MV-4-11 (cell line): ENCODE measurements around the gene BRPF1.
A peak's percentile ranks its signal among the peaks of the same experiment; 100 is the strongest.
"Not testable (repeated sequence)": the region's sequence is repeated elsewhere in the genome, so short reads cannot be mapped to it uniquely, and the experiment has no call there.

Source experiments
- DNase-seq: peaks from one replicate; lab custom pipeline; 2025; lab: John Stamatoyannopoulos, UW

Gene BRPF1

DNA sequence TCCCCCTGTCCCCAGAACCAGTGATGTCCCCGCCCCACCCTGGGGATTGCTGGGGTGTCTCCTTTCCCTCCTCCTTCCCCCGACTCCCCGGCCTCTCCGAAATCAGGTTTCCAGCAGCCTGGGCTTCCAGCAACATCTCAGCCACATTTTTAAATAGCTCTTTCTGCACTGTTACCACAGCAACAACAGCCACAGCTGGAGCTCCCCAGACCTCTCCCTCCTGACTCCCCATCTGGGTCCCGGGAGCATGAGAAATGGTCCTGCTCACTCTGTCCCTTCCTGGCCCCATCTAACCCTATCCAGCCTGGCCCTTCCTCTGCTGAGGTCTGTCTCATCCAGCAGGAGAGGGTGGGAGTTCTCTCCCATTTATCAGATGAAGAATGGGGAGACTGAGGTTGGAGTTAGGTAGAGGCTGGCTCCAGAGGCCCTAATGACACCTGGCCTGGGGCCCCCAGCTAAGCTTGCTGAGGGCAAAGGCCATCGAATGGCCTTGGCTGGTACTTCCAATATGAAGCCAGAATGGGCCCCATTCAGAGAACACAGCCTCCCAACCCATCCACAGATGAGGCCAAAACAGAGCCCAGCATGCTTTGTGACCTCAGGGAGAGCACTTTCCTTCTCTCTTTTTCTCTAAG, 36.7 kb downstream of the BRPF1 start:
- DNase-seq: no peak

DNA sequence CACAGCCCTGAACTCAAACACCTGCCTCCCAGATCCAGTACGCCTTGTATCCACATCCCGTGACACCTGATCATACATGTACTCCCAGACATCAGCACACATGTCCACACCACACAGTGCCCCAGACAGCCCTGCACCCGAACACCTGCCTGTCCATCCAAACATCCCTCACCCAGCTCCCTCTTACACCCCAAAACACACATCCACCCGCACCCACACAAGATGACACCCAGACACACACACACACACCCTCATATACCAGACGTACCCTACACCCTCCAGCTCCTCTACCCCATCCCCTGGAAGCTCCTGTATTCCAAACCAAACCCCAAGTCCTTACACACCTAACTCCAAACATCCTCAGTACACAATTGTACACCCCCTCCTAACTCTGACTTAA, 37.5 kb downstream of the BRPF1 start:
- no peak for DNase-seq

DNA sequence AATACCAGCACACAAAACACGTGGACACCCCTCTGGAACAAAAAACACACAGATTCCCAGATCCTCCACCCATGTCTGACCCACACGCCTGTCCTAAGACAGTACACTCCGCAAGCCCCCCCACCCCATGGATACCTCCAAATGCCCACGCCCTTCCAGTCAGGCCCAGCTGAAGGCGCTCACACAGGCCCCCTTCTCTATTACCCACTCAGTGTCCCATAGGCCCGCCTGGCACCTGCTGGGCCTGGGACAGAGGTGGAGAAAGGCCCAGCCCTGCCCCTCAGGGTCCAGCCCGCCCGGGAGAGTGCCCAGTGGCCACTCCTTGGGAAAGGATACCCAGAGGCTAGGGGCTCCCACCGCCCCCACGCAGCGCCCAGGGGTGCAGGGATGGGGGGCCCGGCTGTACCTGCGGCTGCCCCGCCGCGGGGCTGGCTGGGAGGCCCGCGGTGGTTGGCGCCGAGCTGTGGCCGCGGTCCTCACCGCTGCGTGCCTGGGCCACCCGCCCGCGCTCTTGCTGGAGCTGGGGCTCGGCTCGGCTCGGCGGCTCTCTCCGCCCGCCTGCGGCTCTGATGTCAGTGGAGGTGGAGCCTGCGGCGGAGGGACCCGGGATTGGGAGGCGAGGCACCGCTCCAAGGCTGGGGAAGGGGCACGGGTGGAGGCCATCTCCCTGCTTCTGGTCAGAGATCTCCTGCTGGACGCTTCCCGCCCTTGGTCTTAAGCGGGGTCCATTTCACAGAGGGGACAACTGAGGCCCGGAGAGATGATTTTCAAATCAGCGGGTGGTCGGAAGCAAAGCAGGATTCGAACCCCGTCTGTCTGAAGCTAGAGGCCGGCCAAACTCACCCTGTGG, 38.1 kb downstream of the BRPF1 start, which contains the start of gene CAMK1:
Gene CAMK1 (minus strand): TSS at position 522 of the 850 bp plus-strand sequence. CDS start 2,198 bp downstream, outside the sequence.
- peak; percentile 30 for DNase-seq

DNA sequence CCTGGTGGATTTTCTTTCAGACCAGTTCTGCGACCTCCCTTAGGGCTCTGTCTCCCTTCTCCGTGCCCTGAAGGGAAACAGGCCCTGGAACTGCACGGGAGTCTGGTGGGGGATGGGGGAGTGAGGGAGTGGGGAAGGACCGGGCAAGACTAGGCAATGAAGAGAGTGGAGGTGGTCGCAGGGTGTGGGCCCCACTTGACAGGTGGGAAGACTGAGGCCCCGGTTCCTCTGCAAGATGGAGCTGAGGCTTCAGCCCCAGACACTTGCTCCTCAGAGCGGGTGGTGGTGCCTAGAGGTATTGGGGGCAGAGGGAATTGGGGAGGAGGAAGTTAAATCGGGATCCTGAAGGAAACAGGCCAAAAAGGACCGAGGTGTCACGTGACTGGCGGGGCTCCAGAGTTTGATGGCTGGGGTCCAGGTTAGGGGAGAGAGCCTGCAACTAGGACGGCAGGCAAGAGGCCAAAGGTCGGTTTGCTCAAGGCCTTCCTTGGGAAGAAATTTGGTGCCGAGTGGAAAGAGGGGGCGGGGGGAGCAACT, 38.8 kb downstream of the BRPF1 start:
- DNase-seq: no peak

DNA sequence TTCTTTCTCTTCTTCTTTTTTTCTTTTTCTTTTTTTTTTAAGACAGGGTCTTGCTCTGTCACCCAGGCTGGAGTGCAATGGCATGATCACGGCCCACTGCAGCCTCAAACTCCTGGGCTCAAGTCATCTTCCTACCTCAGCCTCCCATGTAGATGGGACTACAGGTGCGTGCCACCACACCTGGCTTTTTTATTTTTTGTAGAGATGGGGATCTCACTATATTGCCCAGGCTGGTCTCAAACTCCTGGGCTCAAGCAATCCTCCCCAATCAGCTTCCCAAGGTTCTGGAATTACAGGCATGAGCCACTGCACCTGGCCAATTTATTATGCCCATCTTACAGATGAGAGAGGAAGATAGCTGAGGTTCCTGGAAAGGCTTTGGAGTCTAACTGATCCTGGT, 39.5 kb downstream of the BRPF1 start:
- not testable (repeated sequence) for DNase-seq

DNA sequence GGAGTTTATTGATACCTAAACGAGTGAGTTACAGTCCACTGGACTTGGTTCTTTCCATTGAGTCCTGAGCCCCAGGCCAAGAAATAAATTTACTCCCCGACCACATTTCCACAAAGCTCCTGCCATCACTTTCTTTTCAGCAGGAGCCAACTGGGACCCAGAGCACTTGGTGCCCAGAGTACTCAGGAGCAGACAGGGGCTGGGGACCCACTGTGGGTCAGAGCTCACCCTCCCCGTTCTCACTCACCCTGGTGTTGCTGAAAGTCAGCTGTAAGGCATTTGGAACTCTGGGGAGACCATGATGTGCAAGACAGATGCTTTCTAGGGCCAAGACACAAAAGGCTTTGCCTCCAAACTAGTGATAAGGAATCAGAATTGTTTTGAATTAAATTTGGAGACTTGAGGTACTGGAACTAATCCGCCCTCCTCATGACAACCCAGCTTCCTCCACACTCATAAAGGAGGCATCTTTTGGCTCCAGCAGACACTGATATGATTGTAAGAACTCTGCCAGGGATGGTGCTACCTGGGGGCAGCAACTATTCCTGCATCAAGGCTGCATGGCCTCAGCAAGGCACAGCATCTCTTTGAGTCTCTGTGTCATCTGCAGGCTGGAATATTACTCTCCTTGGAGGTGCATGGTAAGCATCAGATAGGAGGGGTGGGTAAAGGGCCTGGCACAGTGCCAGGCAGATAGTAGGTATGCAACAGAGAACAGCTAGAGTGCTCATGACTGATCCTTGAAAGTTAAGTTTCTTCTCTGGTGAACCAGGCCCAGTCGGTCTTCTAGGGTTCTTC, 45.6 kb downstream of the BRPF1 start:
- no peak for DNase-seq

DNA sequence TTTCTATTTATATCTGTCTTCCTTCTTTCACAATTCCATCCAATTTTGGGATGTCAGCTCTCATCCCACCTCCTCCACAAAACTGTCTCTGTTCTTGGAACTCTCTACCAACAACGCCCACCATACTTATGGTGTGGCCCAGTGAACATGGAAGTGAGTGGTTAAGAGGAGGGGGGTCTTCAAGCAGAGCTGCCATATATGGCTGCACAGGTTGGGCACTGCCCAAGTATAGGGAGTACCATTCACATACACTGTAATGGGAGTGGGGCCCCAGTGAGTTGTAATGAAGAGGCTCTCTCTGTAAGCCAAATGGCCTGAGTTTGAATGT, 46.1 kb downstream of the BRPF1 start:
- no peak for DNase-seq

DNA sequence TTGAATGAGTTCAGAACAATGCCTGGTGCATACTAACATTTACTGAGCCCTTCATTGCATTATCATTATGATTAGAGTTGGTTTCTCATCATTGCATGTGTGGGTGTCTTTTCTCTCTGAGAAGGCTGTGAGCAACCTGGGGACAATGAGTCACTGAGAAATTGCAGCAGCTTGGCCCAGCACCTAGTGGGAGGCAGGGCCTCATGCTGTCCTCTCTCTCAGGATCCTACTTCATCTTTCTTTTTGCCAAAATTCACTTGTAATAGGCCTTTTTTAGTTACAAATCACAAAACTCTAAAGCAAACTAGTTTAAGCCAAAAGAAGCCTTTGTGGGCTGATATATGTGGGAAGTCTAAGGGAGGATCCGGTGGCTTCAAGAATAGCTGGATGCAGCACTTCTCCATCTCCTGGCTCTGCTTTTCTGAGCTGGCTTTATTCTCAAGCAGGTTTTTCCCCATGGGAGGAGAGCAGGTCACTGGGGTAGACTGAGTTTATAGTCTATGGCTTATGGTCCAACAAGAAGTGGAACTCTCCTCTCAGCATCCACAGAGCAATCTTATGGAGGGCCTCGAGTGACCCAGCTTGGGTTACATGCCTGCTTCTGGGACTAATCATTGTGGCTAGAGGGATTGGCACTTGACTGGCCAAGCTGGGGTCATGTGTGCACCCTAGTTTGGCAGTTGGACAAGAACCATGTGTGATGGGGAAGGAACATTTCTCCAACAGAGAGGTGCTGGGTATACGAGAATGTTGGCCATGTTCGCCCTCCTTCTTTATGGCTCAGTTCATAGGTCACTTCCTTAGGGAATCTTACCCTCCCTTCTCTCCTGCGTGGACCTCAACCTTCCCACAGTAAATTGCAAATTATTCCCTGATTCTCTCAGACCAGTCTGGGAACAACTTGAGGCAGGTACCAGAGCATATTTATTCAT, 46.9 kb downstream of the BRPF1 start:
- DNase-seq: peak; percentile 33

DNA sequence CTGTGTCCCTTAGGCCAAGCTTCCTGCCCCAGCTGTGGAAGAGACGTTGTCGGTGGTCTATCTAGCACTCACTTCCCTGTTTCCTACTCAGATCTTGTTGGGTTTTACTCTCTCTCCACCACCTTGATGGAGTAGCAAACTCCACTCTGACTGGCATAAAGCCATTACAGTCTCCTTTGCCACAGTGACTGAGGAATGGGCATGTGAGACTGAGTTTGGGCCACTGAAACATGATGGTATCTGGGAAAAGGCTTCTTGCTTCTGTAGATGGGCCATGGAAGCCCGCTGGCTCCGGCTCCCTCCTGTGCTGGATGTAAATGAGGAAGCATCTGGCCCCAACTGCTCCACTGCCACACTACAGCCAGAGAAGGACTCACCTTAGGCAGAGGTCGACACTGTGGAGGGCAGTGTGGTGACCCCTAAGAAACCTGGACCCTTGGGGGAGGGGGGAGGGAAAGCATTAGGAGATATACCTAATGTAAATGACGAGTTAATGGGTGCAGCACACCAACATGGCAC, 47.6 kb downstream of the BRPF1 start:
- DNase-seq: peak; percentile 37

DNA sequence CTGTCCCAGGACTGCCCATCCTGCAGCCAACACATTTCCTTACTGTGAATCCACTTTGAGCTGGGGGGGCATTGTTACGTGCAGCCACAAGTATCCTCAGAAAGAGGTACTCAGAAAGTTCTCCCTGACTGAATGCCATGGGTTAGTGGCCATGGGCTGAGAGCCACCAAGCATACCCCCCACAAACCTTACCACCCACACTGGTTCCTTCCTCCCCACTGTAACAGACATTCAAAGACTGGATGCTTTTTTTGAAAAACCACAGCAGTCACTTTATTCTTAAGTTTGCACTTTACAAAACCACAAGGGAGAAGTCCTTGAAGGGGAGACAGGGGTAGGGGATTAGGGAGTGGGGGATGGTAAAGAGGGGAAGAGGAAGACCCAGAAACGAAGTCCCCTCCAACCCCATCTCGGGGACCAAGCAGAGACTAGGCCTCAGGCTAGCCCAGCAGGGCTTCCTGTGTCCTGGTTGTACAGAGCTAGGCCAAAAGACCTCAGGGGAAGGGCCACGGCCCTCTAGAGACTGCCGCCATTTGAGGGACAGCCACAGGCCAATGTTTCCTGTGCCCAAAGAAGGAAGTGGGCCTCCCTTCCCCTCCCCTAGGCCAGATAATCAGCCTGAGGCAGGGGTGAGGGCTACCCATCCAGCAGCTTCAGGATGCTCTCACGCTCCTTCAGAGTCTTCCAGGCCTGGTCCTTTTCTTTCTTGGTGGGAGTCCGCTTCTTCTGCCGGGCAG, 48.4 kb downstream of the BRPF1 start:
- peak; percentile 99 for DNase-seq

DNA sequence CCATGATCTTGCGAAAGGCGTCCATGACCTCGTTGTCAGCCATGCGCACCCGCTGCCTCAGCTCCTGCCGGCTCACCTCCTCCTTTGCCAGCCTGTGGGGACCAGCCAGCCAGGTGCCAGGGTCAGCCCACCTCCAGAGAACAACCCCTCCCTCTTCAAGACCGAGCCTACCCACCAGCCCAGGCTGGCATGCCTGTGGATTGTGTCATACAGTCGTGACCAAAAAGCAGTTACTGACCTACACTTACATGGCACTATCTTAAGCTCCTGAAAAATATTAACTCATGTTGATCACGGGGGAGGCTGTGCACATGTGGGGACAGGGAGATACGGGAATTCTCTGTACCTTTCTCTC, 48.9 kb downstream of the BRPF1 start:
- peak; percentile 63 for DNase-seq

DNA sequence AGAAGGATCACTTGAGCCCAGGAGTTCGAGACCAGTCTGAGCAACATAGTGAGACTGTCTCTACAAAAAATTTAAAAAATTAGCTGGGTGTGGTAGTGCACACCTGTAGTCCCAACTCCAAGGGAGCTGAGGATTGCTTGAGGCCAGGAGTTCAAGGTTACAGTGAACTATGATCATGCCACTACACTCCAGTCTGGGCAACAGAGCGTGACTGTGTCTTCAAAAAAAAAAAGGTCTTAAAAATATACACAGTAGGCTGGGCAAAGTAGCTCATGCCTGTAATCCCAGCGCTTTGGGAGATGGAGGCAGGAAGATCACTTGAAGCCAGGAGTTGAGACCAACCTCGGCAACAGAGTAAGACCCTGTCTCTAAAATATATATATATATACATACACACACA, 49.4 kb downstream of the BRPF1 start:
- no peak for DNase-seq

DNA sequence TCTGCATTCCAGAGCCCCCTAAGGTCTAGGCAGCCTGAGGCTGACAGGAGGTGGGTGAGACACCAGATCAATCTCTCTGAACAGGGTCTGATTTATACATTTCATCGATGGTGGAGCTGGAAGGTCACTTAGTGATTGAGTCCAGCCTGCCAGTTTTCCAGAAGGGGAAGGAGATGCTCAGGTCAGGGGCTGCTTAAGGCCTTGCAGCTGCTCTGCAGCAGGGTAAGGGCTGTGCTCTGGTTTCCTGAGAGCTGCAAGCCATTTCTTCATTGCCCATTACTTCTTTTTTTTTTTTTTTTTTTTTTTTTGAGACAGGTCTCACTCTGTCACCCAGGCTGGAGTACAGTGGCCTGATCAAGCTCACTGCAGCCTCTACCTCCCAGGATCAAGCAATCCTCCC, 50.0 kb downstream of the BRPF1 start:
- DNase-seq: peak; percentile 45

DNA sequence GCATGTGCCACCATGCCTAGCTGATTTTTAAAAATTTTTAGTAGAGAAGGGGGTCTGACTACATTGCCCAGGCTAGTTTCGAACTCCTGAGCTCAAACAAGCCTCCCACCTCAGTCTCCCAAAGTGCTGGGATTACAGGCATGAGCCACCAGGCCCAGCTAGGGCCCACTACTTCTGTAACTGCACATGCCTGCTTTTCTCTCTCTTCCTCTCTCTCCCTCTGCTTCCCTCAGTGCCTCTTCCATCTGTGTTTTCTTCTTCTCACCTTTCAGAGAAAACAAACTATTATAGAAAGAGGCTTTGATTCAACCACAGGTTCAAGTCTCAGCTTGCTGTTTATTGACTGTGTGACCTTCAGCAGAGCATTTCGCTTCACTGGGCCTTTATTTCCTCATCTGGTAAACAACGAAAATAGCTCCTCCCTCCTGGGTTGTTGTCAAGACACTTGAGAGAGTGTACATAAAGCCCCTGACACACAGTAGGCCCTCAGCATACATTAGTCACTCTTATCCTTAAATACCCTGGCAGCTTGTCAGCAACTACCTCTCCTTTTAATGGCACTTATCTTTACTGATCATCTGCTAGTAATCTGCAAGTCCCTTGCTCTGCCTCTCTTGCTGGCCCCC, 50.6 kb downstream of the BRPF1 start:
- no peak for DNase-seq

DNA sequence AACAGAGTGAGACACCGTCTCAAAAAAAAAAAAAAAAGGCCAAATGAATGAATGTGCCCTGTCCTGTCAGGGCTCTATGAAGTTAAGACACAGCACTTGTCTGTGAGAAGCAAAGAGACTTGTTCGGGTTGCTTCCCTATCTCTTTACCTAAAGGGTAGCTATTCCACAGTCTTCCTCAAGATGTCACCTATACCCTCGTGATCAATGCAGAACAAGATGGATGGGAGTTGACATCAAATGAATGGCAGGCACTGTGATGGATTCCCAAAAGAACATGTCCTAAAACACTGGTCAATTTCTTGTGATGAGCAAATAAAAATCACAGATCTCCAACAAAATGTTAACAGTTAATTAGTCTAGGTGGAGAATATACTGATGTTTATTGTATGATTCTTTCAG, 51.2 kb downstream of the BRPF1 start:
- DNase-seq: peak; percentile 21

DNA sequence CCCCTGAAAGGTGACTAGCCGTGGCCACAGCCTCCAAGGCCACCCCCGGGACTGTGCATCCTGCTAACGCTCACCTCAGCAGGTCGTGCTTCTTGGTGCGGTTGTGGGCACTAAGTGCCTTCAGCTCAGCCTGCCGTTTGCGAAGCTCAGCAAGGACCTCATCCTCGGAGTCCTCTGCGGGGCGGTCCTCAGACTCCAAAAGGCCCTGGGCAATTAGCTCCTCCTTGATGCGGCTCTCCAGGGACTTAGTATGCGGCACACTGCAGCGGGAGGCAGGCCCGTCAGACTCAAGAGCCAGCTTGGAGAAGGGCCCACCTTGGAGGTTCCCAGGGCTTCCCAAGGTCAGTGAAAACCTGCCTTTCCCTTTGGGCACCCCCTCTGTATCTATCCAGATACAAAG, 52.4 kb downstream of the BRPF1 start:
- no peak for DNase-seq

DNA sequence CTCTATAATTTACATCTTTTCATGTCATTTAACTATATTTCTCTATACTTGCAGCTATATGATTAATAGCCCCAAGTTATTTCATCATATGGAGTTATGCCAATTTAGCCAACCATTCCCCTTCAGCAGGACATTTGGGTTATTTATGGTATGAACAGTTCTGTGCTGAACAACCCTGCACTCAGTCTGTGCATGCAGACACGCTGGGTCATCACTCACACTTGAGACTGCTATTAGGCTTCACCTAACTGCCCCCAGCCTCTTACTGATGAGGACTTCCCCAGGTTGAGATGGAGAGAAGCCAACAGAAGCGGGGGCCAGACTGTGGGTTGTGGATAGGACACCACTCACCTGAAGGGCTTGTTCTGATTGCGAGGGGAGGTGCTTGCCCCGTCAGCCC, 53.4 kb downstream of the BRPF1 start:
- no peak for DNase-seq

DNA sequence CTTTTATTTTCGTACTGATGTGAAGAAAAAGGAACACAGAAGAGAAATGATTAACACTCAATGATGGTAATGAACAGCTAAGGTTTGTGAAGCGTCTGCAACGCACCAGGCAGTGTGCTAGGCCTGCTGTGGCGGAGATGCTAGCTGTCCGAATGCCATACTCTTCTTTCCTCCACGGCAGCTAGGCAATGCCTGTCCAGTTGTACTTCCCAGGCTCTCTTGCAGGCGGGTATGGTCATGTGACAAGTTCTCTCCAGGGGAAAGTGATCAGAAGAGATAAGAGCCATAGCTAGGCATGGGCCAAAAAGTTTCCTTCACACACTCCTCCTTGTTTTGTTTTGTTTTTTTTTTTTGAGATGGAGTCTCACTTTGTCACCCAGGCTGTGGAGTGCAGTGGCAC, 54.1 kb downstream of the BRPF1 start:
- DNase-seq: no peak

DNA sequence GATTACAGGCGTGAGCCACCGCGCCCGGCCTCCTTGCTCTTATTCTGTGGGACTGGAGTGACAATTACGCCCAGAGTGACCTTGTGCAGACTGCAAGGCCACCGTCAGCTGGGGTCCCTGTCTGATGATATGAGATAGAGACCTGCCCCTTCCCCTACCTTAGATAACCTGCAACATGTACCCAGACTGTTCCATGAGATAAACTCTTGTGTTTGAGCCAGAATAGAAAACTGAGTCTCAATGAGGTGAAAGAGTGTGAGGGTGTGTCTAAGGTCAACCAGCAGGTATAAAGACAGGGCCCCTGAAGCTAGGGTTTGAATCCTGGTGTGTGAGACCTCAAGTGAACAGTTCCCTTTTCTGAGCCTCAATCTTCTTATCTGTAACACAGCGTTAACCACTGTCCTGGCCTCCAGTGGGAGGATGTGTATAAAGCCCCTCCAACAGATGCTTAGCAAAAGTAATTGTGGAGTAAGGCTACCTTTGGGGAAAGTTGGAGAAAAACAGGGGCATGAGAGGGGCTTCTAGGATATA, 54.7 kb downstream of the BRPF1 start:
- peak; percentile 8 for DNase-seq
